Fibroblast of lung (primary cell): ENCODE data around the gene ARHGDIG. TPM values are rescaled to one million over a fixed set of nuclear protein-coding genes. Genes with fewer than 3 reads are reported as not detected.

Experiments used
- DNase-seq, 2 donors: peaks; one replicate each; pipeline versions ENCODE4 v3.0.0 to v3.0.0-alpha.2; 2010; ENCODE audit warnings: low read depth in 2 of 2
- H2AFZ ChIP-seq: 2 replicates; pipeline ENCODE4 v1.5.1; 2012; ENCODE audit warnings: low read length, control low read depth, inconsistent platforms
- H3K27ac ChIP-seq: 2 replicates; pipeline ENCODE4 v1.5.1; 2011; ENCODE audit warnings: low read length, control low read depth; ENCODE audit not compliant: insufficient read depth
- H3K27me3 ChIP-seq: 2 replicates; pipeline ENCODE4 v1.5.1; 2011; ENCODE audit warnings: mild to moderate bottlenecking, low read length; ENCODE audit not compliant: control insufficient read depth, insufficient read depth
- H3K36me3 ChIP-seq: 2 replicates; pipeline ENCODE4 v1.5.1; 2011; ENCODE audit warnings: low read length; ENCODE audit not compliant: control insufficient read depth, insufficient read depth
- H3K4me1 ChIP-seq: 2 replicates; pipeline ENCODE4 v1.5.1; 2011; ENCODE audit warnings: low read length; ENCODE audit not compliant: control insufficient read depth, insufficient read depth; ENCODE audit errors: extremely low read depth
- H3K4me2 ChIP-seq: 2 replicates; pipeline ENCODE4 v1.5.1; 2011; ENCODE audit warnings: low read length, control low read depth; ENCODE audit not compliant: insufficient read depth; ENCODE audit errors: extremely low read depth
- H3K4me3 ChIP-seq, 4 experiments: fragments of 200-600 bp in 1 of 4; sonication (generic) in 1 of 4; replicated peaks in 1 of 4; 2 replicates each; pipeline ENCODE4 v1.5.1; 2011 to 2016; ENCODE audit warnings: low read length in 4 of 4, low read depth in 3 of 4, mild to moderate bottlenecking in 3 of 4, control low read depth in 2 of 4, inconsistent platforms in 1 of 4, mixed read lengths in 1 of 4; ENCODE audit not compliant: insufficient read depth in 1 of 4; ENCODE audit errors: control extremely low read depth in 1 of 4
- H3K79me2 ChIP-seq: 2 replicates; pipeline ENCODE4 v1.5.1; 2012; ENCODE audit warnings: mild to moderate bottlenecking, low read length, inconsistent platforms; ENCODE audit not compliant: control insufficient read depth, insufficient read depth
- H3K9ac ChIP-seq: 2 replicates; pipeline ENCODE4 v1.5.1; 2011; ENCODE audit warnings: mild to moderate bottlenecking, low read length, control low read depth; ENCODE audit not compliant: insufficient read depth
- H3K9me3 ChIP-seq: 2 replicates; pipeline ENCODE4 v1.5.1; 2012; ENCODE audit warnings: low read depth, low read length; ENCODE audit not compliant: control insufficient read depth, insufficient read depth
- H4K20me1 ChIP-seq: 2 replicates; pipeline ENCODE4 v1.5.1; 2011; ENCODE audit warnings: low read length; ENCODE audit not compliant: control insufficient read depth, insufficient read depth; ENCODE audit errors: extremely low read depth
- EZH2 ChIP-seq: IDR thresholded peaks from 2 replicates; pipeline ENCODE4 v1.5.1; 2012; ENCODE audit warnings: low read length, control low read depth, mild to moderate bottlenecking; ENCODE audit errors: missing control alignments
- polyA plus RNA-seq, 2 donors: library from polyadenylated mRNA; depleted of rRNA in 1 of 2; stranded (reverse) in 1 of 2; unstranded in 1 of 2; fragments of >200 nt; gene quantifications; 2 replicates each; pipeline ENCODE4 v1.2.1, GENCODE V29; 2011 to 2012; ENCODE audit warnings: missing spikeins in 1 of 2
- total RNA-seq: library from RNA; depleted of rRNA; stranded (reverse); fragments of >200 nt; gene quantifications from 2 replicates; pipeline ENCODE4 v1.2.1, GENCODE V29; 2014
- TF ChIP-seq, protein P1 (sequence below), 2 donors: IDR thresholded peaks in 1 of 2; conservative IDR thresholded peaks in 1 of 2; 1 replicate in 1 of 2; 2 replicates in 1 of 2; pipeline ENCODE4 v1.5.1; 2011 to 2012; ENCODE audit warnings: low read length in 2 of 2, control low read depth in 1 of 2, inconsistent platforms in 1 of 2, low read depth in 1 of 2, mild to moderate bottlenecking in 1 of 2

ARHGDIG gene
- total and polyA plus RNA-seq, 2 donors (not counting 1 experiment from before 2014, with no cell fraction given) = 0.30 to 1.3 TPM

DNA sequence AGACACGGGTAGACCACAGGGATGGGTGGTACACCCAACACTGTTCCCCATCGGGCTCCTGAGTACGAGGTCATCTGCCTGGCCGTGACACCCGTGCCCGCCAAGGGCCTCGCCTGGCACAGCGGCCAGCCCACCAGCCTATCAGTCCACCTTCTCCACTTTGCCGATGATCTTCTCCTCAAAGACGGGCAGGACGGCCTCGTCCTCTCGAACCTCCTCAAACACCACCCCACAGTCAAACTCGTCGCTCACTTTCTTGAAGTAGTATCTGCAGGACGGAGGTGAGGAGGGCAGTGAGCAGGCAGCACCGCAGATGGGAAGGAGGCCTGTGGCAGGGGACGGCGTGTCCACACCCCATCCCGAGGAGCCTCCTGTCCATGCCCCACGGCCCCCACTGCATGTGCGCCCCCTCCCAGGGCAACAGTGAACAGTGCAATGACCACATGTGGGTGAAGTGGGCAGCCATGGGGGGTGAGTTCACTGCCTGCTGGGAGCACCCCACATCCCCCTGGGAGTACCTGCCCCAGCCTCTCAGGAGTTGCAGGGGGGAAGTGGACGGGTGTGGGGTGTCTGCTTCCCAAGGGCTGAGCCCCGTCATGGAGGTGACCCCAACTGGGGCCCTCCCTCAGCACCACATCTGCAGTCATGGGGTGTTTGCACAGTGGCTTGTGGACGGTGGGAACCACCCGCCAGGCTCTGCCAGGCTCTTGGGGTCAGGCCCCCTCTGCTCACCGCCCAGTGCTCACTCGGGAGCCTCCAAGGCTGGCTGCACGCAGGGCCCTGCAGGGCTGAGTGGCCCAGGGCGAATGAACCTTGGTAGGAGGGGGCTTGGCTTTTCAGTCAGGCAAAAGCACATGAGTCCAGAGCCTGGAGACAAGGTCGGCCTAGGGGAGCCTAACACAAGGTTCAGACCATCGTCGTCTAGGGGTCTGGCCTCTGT lies 7.9 kb downstream of the ARHGDIG start:
- Histone ChIP-seq H4K20me1 (no peaks in the 10 kb centered on the region), H3K4me1 (no peaks in the 10 kb centered on the region), H3K4me2 (no peak overlapping the region), H3K27ac (no peak overlapping the region), H2AFZ (no peak overlapping the region), H3K9me3 (no peaks in the 10 kb centered on the region), H3K79me2 (no peaks in the 10 kb centered on the region), H3K4me3 (no peak overlapping the region), H3K36me3 (peaks cover 15% of the 10 kb centered on the region), H3K9ac (no peak overlapping the region), H3K27me3 (no peaks in the 10 kb centered on the region)
- DNase-seq = no peak
- TF ChIP-seq, protein P1, sequence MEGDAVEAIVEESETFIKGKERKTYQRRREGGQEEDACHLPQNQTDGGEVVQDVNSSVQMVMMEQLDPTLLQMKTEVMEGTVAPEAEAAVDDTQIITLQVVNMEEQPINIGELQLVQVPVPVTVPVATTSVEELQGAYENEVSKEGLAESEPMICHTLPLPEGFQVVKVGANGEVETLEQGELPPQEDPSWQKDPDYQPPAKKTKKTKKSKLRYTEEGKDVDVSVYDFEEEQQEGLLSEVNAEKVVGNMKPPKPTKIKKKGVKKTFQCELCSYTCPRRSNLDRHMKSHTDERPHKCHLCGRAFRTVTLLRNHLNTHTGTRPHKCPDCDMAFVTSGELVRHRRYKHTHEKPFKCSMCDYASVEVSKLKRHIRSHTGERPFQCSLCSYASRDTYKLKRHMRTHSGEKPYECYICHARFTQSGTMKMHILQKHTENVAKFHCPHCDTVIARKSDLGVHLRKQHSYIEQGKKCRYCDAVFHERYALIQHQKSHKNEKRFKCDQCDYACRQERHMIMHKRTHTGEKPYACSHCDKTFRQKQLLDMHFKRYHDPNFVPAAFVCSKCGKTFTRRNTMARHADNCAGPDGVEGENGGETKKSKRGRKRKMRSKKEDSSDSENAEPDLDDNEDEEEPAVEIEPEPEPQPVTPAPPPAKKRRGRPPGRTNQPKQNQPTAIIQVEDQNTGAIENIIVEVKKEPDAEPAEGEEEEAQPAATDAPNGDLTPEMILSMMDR (conservative IDR thresholded peaks at IDR 0.05 in 1 of 2, IDR thresholded peaks at IDR 0.05 in 1 of 2; ENCODE audit: low read depth in 1 of 2, low read length in 2 of 2) = no peak
- no peak for TF ChIP-seq EZH2

DNA sequence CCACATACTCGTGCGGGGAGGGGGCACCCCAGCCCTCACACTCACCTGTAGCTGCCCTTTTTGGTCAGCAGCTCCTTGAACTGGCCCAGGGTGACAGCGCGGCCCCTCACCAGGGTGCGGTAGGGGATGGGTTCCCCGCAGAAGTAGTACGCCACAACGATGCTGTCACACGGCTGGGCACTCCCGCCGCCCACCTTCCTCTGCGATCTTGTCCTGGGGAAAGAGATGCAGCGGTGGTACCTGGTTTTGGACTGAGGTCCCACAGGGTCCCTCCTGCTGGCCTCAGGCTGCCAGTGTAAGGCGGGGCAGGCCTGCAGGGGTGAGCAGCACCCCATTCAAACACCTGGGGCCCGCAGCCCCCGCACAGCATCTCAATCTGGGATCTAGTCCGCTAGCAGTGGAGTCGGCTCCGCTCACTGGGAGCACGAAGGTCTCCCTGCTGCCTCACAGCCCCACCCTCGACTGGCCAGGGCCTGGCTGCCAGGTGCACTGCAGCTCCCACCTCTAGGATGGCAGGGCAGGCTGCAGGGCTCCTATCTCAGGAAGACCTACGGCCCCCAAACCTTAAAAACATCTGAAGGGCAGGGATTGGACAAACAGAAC lies 9.1 kb downstream of the ARHGDIG start:
- peaks cover 15% of the 10 kb centered on the region for H3K36me3 ChIP-seq
- H3K27me3 ChIP-seq = no peaks in the 10 kb centered on the region
- TF ChIP-seq, protein P1 (conservative IDR thresholded peaks at IDR 0.05 in 1 of 2, IDR thresholded peaks at IDR 0.05 in 1 of 2; ENCODE audit: low read depth in 1 of 2, low read length in 2 of 2) = no peak
- TF ChIP-seq EZH2 = no peak
- H3K9me3 ChIP-seq = no peaks in the 10 kb centered on the region
- H3K79me2 ChIP-seq = no peaks in the 10 kb centered on the region
- no peak overlapping the region for H3K4me2 ChIP-seq
- no peak overlapping the region for H3K27ac ChIP-seq
- H3K4me1 ChIP-seq = no peaks in the 10 kb centered on the region
- H3K4me3 ChIP-seq = no peak overlapping the region
- no peak overlapping the region for H2AFZ ChIP-seq
- no peak overlapping the region for H3K9ac ChIP-seq
- no peak for DNase-seq
- no peaks in the 10 kb centered on the region for H4K20me1 ChIP-seq

DNA sequence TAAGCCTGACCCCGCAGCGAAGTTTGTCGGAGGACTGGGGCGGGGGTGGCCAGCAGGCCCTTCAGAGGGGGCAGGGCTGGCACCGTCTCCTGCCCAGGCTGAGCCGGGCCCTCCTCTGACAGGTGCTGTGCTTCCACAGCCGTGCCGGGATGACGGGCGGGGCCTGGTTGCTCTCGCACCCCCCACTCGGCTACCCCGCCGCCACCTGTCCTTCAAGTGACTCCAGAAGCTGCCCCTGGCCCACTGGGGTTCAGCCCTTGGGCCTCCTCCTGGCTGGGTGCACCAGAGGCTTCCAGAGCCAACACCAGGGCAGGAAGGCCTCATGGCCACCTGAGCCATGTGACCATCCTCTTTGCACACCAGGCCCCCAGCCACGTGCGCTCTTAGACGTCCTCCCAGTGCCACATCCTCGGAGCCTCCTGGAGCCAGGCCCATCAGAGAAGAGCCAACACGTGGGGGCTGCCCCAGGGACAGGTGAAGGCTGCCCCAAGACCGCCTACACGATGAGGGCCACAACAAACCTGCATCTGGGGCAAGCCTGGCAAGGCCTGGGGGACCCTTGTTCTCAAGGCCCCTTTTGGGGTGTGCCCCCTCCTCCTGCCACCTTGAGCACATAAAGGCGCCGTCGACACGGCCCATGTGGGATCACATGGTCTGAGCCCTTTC lies 9.8 kb downstream of the ARHGDIG start:
- no peaks in the 10 kb centered on the region for H4K20me1 ChIP-seq
- no peaks in the 10 kb centered on the region for H3K27me3 ChIP-seq

More for the DNA sequence above, 9.8 kb downstream of the ARHGDIG start:
- H3K27ac ChIP-seq = no peak overlapping the region
- peaks cover 15% of the 10 kb centered on the region for H3K36me3 ChIP-seq
- H3K79me2 ChIP-seq = no peaks in the 10 kb centered on the region
- H3K9me3 ChIP-seq = no peaks in the 10 kb centered on the region
- no peak overlapping the region for H2AFZ ChIP-seq
- H3K4me1 ChIP-seq = no peaks in the 10 kb centered on the region
- no peak overlapping the region for H3K4me2 ChIP-seq
- no peak overlapping the region for H3K9ac ChIP-seq
- H3K4me3 ChIP-seq = no peak overlapping the region
- TF ChIP-seq, protein P1 (conservative IDR thresholded peaks at IDR 0.05 in 1 of 2, IDR thresholded peaks at IDR 0.05 in 1 of 2; ENCODE audit: low read depth in 1 of 2, low read length in 2 of 2) = no peak
- no peak for TF ChIP-seq EZH2
- DNase-seq = no peak
